ENCODE measurements around the gene ICAM4.
"Not testable (repeated sequence)": the region's sequence is repeated elsewhere in the genome, so short reads cannot be mapped to it uniquely, and the experiment has no call there.

The ICAM4 gene

DNA sequence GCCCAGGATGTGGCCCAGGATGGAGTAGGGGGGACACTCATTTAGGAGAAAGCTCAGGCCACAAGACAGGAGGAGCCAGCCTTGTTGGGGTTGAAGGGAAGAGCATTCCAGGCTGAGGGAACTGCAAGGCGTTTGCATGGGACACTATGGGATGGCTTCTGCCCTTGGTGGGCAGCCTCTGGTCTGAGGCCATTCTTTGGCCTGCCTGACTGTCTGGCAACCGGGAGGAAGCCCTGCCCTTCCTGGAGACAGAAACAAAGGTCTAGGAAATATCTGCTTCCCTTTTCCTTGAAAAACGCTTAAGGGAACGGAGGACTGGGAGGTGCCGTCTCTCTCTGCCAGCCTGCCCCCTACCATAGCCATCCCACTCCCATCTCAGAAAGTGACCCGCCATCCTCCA is 18.7 kb upstream of the ICAM4 start:
- DNase-seq (ENCODE audit: insufficient read length, low spot score) (no peak), FAIRE-seq (no peak)

DNA sequence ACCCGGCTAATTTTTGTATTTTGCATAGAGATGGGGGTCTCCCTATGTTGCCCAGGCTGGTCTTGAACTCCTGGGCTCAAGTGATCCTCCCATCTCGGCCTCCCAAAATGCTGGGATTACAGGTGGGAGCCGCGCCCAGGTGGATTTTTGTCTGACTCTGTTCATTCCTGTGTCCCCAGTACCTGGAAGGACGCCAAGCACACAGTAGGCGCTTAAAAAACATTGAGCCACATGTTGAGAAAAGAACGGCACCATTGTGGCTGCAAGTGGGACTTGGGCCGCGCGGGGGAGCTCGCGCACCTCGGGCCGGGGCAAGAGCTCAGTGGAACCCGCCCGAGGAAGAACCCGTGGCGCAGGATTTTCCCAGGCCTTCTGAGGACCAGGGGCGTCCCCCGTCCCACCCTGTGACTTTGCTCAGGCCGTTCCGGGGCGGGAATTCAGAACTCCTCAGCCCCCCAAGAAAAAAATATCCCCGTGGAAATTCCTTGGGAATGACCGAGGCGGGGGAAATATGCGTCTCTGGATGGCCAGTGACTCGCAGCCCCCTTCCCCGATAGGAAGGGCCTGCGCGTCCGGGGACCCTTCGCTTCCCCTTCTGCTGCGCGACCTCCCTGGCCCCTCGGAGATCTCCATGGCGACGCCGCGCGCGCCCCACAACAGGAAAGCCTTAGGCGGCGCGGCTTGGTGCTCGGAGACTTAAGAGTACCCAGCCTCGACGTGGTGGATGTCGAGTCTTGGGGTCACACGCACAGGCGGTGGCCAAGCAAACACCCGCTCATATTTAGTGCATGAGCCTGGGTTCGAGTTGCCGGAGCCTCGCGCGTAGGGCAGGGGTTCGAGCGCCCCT is 17.2 kb upstream of the ICAM4 start:
- FAIRE-seq (peak; percentile 70), DNase-seq (ENCODE audit: insufficient read length, low spot score) (peak; percentile 83)

GRCh38 chr19:10270180-10270615 is 16.6 kb upstream of the ICAM4 start:
- DNase-seq (ENCODE audit: insufficient read length, low spot score) = no peak
- no peak for FAIRE-seq

GRCh38 chr19:10270616-10271394 is 15.9 kb upstream of the ICAM4 start, which contains the start of gene ICAM1:
Gene ICAM1 (plus strand): TSS chr19:10271120. CDS start chr19:10271160, 40 bp downstream.
- DNase-seq (ENCODE audit: insufficient read length, low spot score) = peak; percentile 71
- FAIRE-seq = no peak

GRCh38 chr19:10271543-10272086 is 15.1 kb upstream of the ICAM4 start:
- no peak for FAIRE-seq
- no peak for DNase-seq (ENCODE audit: insufficient read length, low spot score)

DNA sequence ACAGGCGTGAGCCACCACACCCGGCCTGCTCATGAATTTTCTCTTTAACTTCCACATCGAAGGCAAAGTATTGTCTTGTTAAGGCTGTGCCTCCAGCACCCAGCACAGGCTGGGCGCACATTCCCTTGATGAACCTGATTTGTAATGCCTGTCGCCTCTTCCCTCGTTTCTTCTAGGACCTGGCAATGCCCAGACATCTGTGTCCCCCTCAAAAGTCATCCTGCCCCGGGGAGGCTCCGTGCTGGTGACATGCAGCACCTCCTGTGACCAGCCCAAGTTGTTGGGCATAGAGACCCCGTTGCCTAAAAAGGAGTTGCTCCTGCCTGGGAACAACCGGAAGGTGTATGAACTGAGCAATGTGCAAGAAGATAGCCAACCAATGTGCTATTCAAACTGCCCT is 12.2 kb upstream of the ICAM4 start:
- no peak for FAIRE-seq

GRCh38 chr19:10277795-10278589 is 8.8 kb upstream of the ICAM4 start:
- no peak for DNase-seq (ENCODE audit: insufficient read length, low spot score)
- no peak for FAIRE-seq

More for the DNA sequence above, 12.2 kb upstream of the ICAM4 start:
- DNase-seq (ENCODE audit: insufficient read length, low spot score) = no peak

GRCh38 chr19:10278935-10279334 is 7.8 kb upstream of the ICAM4 start:
- DNase-seq (ENCODE audit: insufficient read length, low spot score) (no peak), FAIRE-seq (no peak)

DNA sequence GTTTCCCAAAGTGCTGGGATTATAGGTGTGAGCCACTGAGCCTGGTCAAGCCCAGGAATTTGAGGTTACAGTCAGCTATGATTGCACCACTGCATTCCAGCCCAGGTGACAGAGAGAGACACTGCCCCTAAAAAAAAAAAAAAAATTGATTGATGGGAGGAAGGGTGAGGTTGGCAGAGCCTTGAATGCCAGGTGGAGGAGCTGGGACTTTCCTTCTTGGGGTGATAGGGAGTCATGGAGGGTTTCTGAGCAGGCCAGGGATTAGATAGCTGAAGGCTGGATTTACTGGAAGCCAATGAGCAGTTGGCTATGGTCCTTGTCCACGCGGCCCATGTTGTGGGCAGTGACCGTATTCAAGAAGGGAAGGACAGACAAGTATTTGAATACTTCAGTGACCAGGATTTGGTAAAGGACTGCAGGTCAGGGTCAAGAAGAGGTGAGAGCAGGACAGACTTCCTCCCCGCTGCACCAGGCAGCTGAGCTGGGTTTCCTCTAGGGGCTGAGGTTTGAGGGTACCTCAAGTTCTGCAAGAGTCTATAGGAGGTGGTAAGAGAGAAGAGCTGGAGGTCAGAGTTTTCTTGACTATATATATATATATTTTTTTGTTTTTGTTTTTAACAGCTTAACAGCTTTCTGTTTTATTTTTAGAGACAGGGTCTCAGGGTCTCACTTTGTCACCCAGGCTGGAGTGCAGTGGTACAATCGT is 6.9 kb upstream of the ICAM4 start:
- no peak for FAIRE-seq
- DNase-seq (ENCODE audit: insufficient read length, low spot score) = no peak

DNA sequence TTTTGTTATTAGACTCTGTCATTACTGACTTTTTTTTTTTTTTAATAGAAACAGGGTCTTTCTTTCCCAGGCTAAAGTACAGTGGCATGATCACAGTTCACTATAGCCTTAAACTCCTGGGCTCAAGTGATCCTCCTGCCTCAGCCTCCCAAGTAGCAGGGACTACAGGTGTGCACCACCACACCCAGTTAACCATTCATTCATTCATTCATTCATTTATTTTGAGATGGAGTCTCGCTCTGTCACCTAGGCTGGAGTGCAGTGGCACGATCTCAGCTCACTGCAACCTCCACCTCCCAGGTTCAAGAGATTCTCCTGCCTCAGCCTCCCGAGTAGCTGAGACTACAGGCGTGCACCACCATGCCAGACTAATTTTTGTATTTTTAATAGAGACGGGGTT is 4.7 kb upstream of the ICAM4 start:
- not testable (repeated sequence) for FAIRE-seq; DNase-seq (ENCODE audit: insufficient read length, low spot score)

- FAIRE-seq (no peak), DNase-seq (ENCODE audit: insufficient read length, low spot score) (no peak)
Observed at GRCh38 chr19:10283301-10284064, 3.3 kb upstream of the ICAM4 start.

DNA sequence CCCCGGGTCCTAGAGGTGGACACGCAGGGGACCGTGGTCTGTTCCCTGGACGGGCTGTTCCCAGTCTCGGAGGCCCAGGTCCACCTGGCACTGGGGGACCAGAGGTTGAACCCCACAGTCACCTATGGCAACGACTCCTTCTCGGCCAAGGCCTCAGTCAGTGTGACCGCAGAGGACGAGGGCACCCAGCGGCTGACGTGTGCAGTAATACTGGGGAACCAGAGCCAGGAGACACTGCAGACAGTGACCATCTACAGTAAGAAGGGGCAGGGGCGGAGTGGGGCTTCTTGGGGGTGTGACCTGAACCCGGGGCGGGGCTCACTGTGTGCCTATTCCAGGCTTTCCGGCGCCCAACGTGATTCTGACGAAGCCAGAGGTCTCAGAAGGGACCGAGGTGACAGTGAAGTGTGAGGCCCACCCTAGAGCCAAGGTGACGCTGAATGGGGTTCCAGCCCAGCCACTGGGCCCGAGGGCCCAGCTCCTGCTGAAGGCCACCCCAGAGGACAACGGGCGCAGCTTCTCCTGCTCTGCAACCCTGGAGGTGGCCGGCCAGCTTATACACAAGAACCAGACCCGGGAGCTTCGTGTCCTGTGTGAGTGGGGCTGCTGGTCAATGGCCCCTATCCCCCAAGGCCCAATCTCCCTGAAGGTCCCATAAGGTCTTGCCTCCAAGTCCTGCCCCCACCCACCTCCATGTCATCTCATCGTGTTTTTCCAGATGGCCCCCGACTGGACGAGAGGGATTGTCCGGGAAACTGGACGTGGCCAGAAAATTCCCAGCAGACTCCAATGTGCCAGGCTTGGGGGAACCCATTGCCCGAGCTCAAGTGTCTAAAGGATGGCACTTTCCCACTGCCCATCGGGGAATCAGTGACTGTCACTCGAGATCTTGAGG is 2.4 kb upstream of the ICAM4 start:
- DNase-seq (ENCODE audit: insufficient read length, low spot score) = no peak
- no peak for FAIRE-seq

- DNase-seq (ENCODE audit: insufficient read length, low spot score) (no peak), FAIRE-seq (no peak)
Observed at GRCh38 chr19:10284960-10285278, 1.8 kb upstream of the ICAM4 start.

GRCh38 chr19:10285393-10285792 is 1.4 kb upstream of the ICAM4 start:
- no peak for DNase-seq (ENCODE audit: insufficient read length, low spot score)
- no peak for FAIRE-seq

- FAIRE-seq = no peak
- no peak for DNase-seq (ENCODE audit: insufficient read length, low spot score)
Observed at GRCh38 chr19:10288662-10289166, 2.0 kb downstream of the ICAM4 start.

GRCh38 chr19:10289167-10289835 is 2.5 kb downstream of the ICAM4 start:
- FAIRE-seq = no peak
- no peak for DNase-seq (ENCODE audit: insufficient read length, low spot score)

DNA sequence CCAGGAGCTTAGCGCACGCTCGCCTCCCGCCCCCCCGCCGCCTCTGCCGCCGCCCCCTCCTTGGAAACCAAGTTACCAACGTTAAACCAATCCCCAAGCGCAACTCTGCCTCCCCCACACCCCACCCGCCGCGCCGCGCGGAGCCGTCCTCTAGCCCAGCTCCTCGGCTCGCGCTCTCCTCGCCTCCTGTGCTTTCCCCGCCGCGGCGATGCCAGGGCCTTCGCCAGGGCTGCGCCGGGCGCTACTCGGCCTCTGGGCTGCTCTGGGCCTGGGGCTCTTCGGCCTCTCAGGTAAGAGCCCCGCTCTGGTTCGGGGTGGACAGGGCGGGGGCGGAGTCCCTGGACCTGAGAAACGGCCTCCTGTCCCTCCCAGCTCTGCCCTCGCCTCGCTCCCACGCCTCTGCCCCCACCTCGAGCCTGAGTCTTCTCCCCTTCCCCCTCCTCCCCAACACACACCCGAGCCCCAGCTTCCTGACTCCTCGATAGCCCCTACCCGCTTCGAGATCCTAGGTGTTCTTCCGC is 3.1 kb downstream of the ICAM4 start, which contains the start of gene ICAM5:
Gene ICAM5 (plus strand): TSS at position 117 of the 521 bp plus-strand sequence. CDS start 92 bp downstream, at position 209.
- DNase-seq (ENCODE audit: insufficient read length, low spot score) (no peak), FAIRE-seq (no peak)
